Stimulated activated CD4-positive, alpha-beta T cell treated with anti-CD3 and anti-CD28 coated beads, Interleukin-15, amount 100 ng/mL, for 48 hours (primary cell): Measurements from ENCODE around the gene PNPLA1.
"Not testable (repeated sequence)": the region's sequence is repeated elsewhere in the genome, so short reads cannot be mapped to it uniquely, and the experiment has no call there.

Experiments used
- DNase-seq, 2 donors: peaks; one replicate each; pipeline ENCODE4 v3.0.0-alpha.2; 2020; ENCODE audit warnings: low read depth in 2 of 2

Gene PNPLA1

GRCh38 chr6:36334832-36335459, 65.1 kb downstream of the PNPLA1 start:
- DNase-seq: no peak

GRCh38 chr6:36335465-36336207, 65.8 kb downstream of the PNPLA1 start:
- no peak for DNase-seq

- no peak for DNase-seq
Measured at GRCh38 chr6:36336208-36336710, 66.4 kb downstream of the PNPLA1 start.

- no peak for DNase-seq
Measured at GRCh38 chr6:36336779-36337241, 67.0 kb downstream of the PNPLA1 start, which contains the start of gene BNIP5. Gene BNIP5, minus strand, starts transcription at chr6:36336888. Its CDS starts 6,198 bp downstream, at chr6:36330690.

DNA sequence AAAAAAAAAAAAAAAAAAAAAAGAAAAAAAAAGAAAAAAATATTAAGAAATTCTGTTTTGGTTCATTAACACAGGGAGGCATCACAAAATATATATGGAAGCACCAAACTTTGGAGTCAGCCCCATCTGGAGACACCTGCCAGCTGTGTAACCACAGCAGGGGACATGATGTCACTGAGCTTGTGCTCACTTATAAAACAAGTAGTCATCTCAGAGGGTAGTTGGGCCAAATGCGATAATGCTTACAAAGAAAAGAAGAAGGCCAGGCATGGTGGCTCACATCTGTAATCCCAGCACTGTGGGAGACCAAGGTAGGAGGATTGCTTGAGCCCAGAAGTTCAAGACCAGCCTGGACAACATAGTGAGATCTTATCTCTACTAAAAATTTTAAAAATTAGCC, 68.0 kb downstream of the PNPLA1 start:
- DNase-seq: no peak

DNA sequence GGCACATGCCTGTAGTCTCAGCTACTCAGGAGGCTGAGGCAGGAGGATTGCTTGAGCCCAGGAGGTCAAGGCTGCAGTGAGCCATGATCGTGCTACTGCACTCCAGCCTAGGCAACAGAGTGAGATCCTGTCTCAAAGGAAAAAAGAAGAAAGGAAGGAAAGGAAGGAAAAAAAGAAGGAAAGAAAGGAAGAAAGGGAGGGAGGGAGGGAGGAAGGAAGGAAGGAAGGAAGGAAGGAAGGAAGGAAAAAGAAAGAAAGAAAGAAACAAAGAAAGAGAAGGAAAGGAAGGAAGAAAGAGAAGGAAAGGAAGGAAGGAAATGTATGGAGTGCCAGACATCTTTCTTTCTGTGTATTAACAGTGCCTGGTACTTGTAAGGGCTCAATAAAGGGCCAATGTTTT, 68.4 kb downstream of the PNPLA1 start:
- DNase-seq: not testable (repeated sequence)

DNA sequence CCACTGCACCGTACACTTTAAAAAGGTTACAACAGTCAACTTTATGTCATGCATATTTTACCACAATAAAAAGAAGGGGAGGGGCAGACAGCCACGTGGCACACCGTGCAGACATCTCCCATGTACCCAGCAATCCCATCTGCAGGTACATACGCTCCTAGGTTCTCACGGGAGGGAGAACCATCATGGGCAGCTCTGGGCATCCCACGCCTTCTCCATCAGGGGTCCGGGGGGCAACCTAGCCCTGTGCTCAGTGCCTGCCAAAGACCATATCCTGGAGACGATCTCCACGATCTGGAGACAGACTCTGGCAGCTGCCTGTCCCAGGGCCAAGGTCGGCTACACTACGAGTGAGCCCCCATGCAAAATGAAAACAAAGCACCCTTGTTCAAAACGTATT, 69.3 kb downstream of the PNPLA1 start:
- DNase-seq: no peak

- no peak for DNase-seq
Measured at GRCh38 chr6:36340306-36340617, 70.4 kb downstream of the PNPLA1 start.

DNA sequence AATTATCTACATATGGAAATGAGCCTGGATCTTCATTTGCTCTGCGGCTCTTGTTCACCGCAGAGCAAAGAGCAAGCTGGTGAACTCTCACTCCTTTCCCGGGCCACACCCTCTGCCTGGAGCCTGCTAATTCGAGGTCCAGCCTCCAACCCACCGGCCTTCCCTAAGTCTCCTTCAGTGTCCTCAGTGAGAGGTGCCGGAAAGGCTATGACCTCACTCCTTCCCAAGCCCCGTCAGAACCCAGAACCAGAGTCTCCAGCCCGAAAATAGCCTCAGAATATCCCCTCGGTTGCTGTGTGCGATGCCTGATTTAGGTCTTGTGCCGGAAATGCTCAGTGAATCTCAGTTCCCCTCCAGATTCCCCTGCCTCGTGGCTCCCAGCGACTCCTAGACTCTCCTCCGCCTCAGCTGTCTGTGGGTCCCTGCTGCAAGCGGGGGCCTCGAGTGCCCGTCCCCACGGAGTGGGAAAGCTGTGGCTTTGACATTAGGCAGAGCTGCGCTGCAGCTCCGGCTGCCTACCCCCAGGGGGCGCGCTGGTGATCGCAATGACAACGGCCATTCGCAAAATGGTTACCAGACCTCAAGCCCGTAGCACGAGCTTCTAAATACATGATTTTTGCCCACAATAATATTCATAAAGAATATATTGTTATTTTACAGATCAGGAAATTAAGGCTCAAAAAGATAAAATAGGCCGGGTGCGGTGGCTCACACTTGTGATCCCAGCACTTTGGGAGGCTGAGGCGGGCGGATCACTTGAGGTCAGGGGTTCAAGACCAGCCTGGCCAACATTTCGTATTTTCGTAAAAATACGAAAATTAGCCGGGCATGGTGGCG, 71.0 kb downstream of the PNPLA1 start:
- peak; percentile 48 to 74 for DNase-seq

DNA sequence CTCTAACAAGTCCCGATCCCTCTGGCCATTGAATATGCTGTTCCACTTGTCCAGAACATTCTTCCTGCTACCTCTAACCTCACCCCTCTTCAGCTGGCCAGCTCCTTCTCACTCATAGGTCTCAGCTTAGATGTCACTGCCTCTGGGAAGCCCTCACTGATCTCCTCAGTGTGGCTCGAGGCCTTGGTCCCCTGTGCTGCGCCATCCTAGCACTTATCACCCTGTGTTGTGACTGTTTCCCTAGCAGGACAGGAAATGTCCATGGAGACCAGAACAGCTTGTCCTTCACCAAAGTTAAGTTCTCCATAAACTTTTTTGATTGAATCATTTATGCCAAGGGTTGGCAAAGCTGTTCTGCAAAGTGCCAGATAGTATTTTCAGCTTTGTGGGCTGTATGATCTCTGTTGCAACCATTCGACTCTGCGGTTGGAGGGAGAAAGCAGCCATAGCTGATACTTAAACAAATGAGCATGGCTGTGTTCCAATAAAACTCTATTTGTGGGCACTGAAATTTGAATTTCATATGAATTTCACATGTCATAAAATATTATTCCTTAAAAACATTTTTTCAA, 73.3 kb downstream of the PNPLA1 start:
- DNase-seq: no peak

DNA sequence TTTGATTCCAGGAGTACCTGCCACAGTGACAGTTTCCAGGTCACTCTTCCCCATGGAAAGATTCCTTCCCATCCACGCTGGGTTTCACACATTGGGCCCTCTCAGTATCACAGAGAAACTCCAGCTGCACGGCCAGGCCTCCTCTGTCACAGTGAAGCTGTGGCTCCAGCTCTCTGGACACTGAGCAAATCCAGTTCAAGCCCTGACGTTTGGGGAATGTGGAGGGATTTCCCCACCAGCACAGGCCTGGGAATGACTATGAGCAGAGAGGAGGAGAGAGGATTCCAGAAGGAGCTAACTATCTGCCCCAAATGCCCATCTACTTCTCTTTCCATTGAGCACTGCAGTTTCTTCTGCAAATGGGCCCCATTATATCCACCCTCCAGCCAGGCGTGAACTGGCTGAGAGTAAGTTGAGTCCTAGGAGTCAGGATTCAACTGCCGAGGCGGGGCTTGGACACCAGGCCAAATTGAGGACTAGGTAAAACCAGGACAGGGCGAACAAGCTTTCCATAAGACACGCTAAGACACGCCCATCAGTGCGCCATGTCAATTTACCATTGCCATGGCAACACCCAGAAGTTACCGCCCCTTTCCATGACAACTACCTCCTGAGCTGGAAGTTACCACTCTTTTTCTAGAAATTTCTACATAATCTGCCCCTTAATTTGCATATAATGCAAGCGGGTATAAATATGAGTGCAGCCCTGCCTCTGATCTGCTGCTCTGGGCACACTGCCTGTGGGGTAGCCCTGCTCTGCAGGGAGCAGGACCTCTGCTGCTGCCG, 76.0 kb downstream of the PNPLA1 start:
- no peak for DNase-seq

GRCh38 chr6:36346486-36347273, 76.8 kb downstream of the PNPLA1 start:
- DNase-seq: no peak

GRCh38 chr6:36347621-36348020, 77.8 kb downstream of the PNPLA1 start:
- no peak for DNase-seq

DNA sequence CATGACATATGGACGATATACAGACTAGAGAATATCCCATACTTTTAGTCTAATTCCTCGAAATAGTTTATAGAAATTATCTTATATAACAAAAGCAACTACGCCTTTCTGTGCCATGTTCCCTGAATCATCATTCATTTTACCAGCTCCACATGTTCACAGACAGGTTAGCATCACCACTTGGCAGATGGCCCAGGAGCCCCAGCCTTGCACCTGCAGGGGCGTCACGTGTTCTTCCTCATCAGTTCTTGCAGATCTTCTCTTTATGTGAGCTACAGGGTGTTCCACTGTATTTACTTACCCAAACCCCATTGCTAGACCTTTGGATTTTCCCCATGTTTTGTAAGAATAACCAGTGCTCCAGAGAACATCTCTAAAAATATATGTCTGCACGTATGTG, 79.4 kb downstream of the PNPLA1 start:
- DNase-seq: no peak

DNA sequence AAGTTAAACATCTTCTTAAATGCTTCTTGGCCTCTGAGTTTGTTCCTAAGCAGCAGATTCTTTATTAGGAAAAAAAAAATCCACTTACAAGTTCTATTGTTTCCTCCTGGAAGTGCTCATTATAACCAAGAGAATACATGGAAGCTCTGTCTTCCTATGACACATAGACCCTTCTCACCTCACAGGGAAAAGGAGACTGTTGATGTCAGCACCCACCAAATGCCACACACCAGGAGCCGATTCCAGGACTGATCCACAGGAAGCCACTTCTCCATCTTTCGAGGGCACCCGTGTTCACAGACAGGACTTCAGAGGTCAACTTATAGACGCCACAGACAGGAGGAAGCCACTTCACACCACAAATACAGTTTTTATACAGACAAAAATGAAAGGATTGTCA, 80.2 kb downstream of the PNPLA1 start:
- no peak for DNase-seq

- DNase-seq: no peak
Measured at GRCh38 chr6:36350681-36351571, 81.1 kb downstream of the PNPLA1 start.

DNA sequence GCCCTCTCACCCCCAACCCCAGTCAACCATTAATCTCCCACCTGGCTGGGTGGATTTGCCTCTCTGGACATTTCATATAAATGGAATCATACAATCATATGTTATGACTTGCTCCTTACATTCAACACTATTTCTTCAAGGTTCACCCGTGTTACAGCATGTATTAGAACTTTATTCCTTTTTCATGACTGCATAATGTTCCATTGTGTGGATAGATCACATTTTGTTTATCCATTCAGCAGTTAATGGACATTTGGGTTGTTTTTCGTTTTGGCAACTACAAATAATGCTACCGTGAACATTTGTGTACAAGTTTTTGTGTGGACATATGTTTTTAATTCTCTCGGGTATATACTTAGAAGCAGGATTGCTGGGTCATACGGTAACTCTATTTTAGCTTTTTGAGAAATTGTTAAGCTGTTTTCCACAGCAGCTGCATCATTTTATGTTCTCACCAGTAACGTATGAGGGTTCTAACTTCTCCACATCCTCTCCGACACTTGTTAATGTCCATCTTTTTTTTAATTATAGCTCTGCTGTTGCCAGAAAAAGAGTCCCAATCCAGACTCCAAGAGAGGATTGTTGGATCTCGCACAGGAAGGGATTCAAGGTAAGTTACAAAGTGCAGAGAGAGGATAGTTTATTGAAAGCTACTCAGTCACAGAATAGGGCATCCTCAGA, 82.8 kb downstream of the PNPLA1 start:
- DNase-seq: no peak

- DNase-seq: no peak
Measured at GRCh38 chr6:36353411-36353915, 83.6 kb downstream of the PNPLA1 start.

- no peak for DNase-seq
Measured at GRCh38 chr6:36355819-36356218, 86.0 kb downstream of the PNPLA1 start.
